Head of caudate nucleus (tissue), 42 donors: ENCODE data around the gene DNASE2B.

ENCODE experiments used
- DNase-seq, 42 donors: peaks; one replicate each; pipeline versions ENCODE4 v3.0.0 to v3.0.0-alpha.2; 2020 to 2021; ENCODE audit warnings: mixed read lengths in 7 of 42
- intact Hi-C: fragments of 100-400 bp; cut with DNase I; formaldehyde crosslinking; loops from one replicate; pipeline ENCODE4 v1.15.0; 2022

DNASE2B gene, protein sequence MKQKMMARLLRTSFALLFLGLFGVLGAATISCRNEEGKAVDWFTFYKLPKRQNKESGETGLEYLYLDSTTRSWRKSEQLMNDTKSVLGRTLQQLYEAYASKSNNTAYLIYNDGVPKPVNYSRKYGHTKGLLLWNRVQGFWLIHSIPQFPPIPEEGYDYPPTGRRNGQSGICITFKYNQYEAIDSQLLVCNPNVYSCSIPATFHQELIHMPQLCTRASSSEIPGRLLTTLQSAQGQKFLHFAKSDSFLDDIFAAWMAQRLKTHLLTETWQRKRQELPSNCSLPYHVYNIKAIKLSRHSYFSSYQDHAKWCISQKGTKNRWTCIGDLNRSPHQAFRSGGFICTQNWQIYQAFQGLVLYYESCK

DNA sequence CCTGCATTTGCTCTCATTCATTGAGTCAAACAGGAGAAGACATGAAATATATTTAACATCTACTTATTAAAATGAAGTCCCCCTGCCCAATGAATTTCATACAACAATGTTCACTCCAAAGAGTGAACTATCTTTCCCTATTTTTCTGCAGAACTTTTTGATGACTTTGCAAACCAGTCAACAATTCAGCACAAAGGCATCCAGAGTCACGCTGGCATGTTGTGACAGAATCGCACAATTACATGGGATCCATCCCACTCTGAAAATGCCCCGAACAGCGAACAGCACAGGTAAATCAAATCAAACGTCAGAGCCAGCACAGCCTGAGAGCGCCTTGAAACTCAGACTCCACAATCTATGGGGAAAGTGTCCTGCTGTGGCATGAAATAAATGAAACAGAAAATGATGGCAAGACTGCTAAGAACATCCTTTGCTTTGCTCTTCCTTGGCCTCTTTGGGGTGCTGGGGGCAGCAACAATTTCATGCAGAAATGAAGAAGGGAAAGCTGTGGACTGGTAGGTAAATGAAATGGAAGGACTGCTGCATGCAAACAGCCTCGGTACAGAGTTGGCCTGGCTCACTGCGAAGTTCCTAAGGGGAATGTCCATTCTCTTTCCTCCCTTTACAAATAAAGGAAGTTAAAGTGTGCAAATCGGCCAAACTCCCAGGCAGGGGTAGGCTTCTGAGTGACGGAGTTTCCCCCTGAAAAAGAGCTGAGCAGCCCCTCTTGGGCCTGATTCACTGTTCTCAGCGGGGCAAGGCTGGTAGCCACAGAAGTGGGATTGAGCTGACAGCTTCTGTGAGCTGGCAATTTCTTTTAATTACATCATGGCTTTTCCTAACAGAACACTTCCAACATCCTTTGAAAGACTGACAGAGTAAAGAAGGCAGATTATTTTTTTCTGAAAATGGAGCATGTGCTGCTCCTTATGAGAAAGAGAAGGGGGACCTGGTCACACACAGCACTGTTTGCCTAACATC lies at the start of gene DNASE2B:
Gene DNASE2B, plus strand, starts transcription at position 310 of the 981 bp plus-strand sequence. Its CDS starts 81 bp downstream, at position 391.
- intact Hi-C loops = no loop called here
- DNase-seq = no peak

DNA sequence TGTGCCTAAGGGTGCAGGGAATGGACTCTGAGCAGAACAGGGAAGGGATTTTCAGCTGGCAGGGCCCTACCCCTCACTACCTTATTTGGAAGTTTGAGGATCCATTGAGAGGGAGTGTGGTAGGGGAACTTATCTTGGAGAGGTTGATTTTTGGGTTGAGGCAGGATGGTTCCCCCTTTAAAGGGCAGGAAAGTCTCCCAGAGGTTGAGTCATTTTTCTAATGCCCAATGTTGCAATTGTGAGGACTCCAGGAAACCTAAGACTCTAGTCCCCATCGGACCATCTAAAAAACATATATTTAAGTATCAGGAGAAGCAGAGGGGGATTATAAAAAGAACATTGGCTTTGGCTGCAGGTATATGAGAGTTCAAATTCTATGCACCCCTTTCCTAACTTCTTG lies 49.5 kb upstream of the DNASE2B start:
- DNase-seq = no peak
- intact Hi-C loops = no loop called here

DNA sequence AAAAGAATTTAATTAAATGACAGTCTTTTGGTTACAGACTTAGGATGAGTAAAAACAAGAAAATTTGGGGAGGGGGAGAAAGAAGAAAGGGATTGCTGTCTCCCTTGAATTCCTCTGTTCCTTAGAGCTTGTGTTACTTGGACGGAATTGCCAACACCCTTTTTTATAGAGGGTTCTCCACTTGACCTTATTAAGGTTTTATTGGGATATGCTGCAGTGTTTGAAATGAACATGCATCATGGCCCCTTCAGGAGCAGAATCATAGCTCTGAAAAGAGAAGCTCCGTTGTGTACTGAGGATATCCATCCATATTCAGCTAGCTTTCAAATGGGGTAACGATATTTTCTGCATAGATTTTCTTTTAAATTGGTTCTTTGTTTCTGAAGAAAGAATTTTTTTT lies 48.2 kb upstream of the DNASE2B start:
- intact Hi-C loops = loop anchor here (10.0 kb wide), 1 partner anchor 45 kb away; the partner anchor contains the start of gene SAMD13
- no peak for DNase-seq

DNA sequence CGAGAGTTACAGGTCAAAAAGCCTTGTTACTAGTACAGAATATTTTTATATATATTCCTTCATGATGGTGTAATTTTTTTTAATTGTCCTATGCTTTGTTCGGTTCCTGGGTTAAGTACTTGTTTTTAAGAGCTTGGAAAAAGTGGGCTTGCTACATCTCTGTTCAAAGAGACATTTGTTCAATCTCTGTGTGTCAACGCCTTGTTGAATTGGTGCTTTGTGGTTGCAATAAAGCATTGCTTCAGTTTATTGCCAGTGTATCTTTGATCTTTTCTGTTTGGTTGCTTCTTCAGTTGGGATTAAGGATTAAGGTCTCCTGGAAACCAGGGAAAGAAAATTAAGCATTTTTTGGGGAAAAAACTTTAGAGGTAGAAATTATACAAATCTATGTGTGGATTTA lies 47.7 kb upstream of the DNASE2B start:
- intact Hi-C loops = loop anchor here (10.0 kb wide), 1 partner anchor 46 kb away; the partner anchor contains the start of gene SAMD13
- DNase-seq = peak in 2 of 42 donors; percentile 35 to 49

DNA sequence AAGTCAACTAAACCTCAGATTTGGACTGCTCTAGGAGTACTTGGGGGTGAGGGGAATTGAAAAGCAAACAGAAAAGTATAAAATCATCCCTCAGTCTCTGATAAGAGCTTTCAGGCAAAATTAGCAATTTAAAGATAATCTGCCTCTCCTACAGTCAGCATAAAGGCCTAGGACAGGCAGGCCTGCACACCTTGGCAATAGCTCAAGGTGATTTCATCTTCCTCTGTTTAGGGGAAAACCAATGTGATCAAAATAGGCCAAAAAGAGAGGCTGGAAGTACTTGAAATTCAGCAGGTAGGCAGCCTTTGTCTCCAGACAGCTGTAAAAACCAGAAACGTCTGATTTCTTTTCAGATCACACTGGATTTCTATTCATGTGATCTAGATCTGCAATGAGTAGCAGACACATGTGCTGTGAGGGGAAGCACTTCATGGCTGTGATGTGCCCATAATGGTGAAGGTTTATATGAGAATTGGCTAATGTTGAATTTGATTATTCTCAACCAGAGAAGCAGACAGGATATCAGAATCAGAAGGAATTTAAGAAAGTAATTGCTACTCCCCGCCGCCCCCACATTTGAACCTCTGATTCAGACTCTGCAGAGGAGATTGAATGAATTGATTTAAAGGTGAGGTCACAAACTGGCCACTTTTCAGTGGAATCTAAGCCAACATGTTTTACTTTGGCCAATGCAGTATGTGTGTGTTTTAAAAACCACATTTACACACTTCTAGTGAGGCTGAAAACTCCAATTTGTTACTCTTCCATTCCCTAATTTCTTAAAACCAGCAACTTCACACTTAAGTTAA lies 45.8 kb upstream of the DNASE2B start:
- intact Hi-C loops = loop anchor here (10.0 kb wide), 1 partner anchor 48 kb away; the partner anchor contains the start of gene SAMD13
- DNase-seq = peak in 10 of 42 donors; percentile 13 to 65 (median 36)

DNA sequence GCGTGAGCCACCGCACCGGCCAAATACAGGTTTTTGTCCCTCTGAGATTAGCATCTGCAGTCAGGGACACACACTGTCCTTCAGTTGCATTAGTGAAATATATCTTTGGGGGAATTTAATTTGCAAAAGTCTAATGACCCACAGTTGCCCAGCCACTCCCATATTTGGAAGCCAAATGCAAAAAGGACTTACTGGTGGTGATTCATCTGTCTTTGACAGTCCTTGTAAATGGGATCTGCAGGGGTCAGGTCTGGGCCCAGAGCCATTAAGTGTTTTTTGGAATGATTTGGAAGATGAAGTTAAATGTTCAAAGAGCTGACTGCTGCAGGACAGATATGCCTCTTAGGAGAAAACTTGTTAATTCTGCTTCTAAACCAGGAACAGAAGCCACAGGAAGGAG lies 44.6 kb upstream of the DNASE2B start:
- intact Hi-C loops = loop anchor here (10.0 kb wide), 1 partner anchor 49 kb away; the partner anchor contains the start of gene SAMD13
- no peak for DNase-seq

DNA sequence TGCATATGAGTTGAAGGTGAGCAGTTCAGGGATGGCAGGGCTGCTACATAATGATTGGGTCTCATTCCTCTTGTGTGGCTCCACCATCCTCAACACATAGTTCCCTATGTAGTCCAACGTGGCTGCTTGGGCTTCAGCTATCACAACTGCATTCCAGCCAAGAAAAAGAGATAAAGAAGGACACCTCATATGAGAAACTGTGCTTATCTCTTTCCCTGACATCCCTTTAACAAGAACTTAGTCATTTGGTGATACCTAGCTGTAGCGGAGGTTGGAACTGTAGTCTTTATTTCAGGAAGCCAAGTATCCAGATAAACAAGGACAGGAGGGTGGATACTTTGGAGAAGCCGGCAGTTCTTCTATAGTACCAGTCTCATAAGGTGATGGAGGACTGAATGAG lies 42.7 kb upstream of the DNASE2B start:
- intact Hi-C loops = loop anchor here (10.0 kb wide), 1 partner anchor 51 kb away; the partner anchor contains the start of gene SAMD13
- no peak for DNase-seq

DNA sequence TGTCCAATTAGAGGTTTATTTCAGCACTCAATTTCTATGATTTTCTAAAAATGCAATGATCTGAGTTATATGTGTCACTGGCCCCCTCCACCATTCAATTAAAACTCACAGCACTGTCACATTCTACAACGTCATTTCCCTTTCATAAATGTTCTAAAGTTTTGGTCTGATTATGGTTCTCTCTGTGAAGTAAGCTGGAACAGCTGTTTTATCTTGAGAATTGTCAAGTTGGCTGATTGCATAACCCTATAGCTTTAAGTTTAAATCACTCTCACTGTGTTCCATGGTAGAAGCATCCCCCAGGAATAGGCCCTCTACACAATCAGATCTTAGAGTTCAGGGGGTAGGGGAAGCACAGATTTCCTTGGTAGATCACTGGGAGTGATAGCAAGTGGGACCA lies 41.4 kb upstream of the DNASE2B start:
- intact Hi-C loops = loop anchor here (10.0 kb wide), 1 partner anchor 52 kb away; the partner anchor contains the start of gene SAMD13
- DNase-seq = no peak

DNA sequence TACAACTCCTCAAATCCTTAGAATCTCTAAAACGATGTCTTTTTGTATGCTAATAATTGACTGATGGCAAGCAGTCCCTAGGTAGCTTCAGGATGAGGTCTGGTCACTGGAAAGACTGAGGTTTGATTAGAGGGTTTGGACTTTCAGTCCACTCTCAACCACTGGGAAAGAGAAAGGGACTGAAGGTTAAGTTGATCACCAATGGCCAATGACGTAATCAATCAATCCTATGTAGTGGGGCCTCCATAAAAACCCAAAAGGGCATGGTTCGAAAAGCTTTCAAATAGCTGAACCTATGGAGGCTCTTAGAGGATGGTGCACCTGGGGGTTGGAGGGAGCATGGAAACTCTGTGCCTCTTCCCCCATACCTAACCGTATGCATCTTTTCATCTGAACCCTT lies 39.6 kb upstream of the DNASE2B start:
- DNase-seq = no peak
- intact Hi-C loops = loop anchor here (10.0 kb wide), 1 partner anchor 54 kb away; the partner anchor contains the start of gene SAMD13

DNA sequence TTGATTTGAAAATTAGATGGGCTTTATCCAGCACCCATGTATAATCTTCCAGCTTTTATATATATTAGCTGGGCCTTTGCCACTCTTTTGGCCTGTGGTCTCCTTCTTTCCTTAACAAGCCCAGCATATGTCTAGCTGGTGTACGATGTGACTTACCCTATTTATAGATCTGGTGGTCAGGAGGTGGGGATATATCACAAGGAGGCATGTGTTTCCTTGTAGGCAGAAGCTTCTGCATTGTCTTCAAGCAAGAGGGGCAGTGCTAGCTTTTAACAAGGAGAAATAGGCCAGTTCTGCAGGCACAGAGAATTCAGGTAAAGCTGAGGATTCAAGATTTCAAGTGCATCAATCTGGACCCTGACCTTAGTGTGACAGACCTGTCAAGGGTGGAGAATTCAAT lies 38.0 kb upstream of the DNASE2B start:
- intact Hi-C loops = no loop called here
- no peak for DNase-seq

DNA sequence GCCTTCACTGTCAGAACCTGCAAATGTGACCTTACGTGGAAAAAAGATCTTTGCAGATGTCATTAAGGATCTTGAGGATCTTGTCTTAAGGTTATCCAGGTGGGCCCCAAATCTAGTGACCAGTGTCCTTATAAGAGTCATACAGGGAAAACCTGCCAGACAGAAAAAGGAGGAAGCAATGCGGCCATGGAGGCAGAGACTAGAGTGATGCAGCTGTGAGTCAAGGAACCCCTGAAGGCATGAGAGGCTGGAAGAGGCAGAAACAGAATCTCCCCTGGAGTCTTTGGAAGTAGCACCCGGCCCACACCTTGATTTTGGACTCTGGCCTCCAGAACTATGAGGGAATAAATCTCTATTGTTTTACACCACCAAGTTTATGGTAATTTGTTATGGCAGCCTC lies 36.5 kb upstream of the DNASE2B start:
- DNase-seq = no peak
- intact Hi-C loops = no loop called here

DNA sequence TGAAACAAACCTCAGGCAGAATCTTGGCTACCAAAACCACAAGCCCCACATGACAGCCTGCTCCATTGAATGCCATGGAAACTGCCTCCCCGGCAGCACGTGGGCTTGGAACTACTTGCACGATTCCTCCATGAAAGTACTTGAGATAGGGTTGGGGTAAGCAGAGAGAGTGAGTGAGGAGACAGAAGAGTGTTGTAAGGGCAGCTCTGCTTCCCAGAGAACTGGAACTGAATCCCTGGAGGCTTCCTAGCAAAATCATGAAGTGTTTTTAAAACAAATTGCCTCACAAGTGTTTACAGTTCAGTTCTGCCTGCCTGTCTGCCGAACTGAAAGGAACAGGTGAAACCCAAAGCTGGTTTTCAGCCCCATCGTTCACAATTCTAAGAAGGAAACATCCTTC lies 35.3 kb upstream of the DNASE2B start:
- peak in 22 of 42 donors; percentile 5 to 63 (median 38) for DNase-seq
- intact Hi-C loops = no loop called here

DNA sequence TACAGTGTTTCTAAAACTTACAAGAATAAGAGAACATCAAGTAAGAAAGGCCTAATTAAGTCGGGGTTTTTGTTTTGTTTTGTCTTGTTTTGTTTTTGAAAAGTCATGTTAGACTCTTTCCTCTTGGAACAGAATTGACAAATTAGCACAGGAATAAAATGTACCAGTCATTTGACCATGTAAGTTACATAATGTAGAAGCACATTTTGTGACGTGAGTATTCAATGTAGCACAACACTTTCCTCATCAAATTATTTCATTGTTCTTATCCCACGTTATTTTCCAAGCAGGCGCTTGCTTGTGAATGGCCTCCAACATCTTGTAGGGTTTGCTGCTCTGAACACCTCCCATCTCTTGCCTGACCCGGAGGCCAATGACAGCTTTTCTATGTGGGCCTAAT lies 34.7 kb upstream of the DNASE2B start:
- intact Hi-C loops = no loop called here
- DNase-seq = no peak

DNA sequence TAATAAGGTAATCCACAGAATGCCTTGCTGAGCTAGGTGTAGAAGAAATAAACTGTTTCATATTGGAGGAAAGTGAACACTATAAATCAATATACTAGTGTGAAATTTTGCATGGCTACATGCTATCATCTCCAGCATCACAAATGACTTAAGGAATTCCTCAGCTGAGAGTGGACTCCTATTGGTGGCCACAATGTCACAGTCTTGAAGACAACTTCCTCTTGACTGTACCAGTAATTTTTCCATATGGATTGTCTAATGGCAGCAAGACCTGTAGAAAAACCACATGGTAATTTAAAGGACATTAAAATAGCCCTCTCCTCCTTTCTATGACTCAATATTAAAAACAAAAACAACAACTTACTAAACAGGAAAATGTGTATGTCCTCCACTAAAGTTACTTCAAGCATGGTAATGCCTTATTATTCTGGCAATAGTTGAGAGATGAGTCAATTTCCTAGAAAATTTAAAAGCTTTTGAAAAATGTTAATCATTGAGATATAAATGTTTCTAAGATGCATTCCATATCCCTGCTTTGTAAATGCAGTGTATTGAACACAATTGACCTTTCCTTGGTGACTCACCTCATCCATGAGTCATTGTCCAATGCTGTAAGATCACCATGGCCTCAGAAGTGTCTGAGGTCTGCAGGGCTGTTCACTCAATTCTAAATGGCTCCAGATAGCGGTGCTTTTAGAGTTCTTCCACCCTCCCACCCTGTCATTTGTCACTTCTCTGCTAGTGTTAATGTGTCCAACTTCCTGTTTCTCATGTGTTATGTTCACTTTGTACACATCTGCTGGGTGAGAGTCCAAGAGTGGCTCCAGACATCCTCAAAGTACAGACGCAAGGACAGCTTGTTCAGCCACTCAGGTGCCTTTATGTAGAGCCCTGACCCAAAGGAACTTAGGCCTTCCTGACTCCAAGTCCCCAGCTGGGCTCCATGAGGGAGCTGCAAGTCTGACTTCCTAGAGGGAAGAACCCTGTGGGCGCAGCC lies 32.8 kb upstream of the DNASE2B start:
- intact Hi-C loops = no loop called here
- DNase-seq = no peak

DNA sequence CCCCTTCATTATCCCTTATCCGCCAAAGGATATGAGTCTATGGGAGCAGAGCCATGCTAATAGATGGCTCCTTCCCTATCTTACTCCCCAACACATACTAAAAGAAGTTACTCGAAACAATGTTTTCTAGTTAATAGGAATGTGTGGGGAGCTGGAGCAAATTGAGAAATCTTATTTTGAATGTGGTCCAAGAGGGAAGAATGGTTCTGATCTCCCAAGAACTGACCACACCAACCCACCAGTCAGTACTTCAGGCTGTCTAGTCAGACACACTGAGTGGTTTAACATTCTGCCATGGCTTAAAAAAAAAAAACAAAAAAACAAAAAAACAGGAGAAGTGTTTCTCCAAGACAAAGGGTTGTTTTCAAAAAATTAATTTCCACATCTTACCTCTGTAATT lies 31.5 kb upstream of the DNASE2B start:
- no peak for DNase-seq
- intact Hi-C loops = no loop called here

DNA sequence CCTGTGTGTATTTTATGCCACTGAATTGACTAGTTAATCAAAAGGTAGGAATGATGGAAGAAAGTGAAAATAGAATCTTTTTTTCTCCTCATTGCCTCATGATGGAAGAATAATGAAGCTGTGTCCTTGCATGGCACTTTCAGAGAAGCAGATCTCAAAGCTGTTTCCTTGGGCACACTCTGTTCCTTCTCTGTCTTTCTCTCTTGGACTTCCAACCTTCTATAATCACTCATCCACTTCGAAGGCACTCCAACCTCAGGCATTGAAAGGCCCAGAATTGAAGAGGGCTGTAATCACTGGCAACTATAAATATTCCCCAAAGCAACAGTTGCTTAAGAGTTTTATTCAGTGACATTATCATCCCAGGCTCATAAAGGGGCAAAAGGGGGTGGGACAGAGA lies 31.1 kb upstream of the DNASE2B start:
- intact Hi-C loops = no loop called here
- no peak for DNase-seq

DNA sequence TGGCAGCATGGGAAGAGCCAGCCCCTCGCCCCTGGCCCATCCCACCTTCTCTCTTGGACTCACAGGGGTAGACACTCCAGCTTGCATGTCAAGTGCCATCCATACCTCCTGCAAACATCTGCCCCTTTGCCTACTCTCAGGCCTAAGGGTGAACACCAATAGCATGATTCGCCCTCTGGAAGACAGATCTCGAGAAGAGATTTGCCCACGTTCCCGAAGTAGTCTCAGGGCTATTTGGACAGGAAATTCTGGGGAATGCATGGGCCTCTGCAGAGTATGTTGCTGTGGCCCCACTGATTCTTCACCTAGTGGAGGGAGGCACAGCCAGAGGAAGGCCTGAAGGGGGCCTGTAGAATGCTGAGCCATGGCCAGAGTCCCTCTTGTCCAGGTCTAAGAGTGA lies 29.8 kb upstream of the DNASE2B start:
- intact Hi-C loops = no loop called here
- no peak for DNase-seq

DNA sequence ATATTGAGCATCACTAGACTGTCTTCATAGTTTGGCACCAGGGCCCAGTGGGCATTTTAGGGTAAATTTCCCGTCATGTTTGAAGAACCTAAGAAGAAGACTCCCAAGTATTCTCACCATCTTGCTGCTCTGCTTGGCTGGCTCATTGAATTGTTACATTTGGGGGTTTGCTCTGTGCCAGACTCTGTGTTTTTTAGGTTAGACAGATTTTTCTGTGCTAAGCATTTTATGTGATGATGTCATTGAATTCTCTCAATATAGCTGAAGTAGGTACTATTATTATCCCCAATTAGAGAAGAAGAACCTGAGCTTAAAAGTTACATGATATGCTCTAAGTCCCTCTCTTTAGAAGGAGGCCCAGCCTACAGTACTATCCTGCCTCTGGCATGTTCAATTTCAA lies 28.0 kb upstream of the DNASE2B start:
- no peak for DNase-seq
- intact Hi-C loops = no loop called here
